Myocyte (in vitro differentiated cells): ENCODE results near the gene ARHGAP35. TPM values are rescaled to one million over a fixed set of nuclear protein-coding genes. Genes with fewer than 3 reads are reported as not detected.
"Not testable (repeated sequence)": the region's sequence is repeated elsewhere in the genome, so short reads cannot be mapped to it uniquely, and the experiment has no call there.

ENCODE experiments used
- DNase-seq: peaks from one replicate; pipeline ENCODE4 v3.0.0-alpha.2; 2012; ENCODE audit warnings: low read depth
- polyA plus RNA-seq: library from polyadenylated mRNA; unstranded; fragments of >200 nt; gene quantifications from one replicate; pipeline ENCODE4 v1.2.1, GENCODE V29; 2012; ENCODE audit warnings: missing spikeins
- total RNA-seq: library from RNA; depleted of rRNA; stranded (reverse); fragments of >200 nt; gene quantifications from 2 replicates; pipeline ENCODE4 v1.2.3, GENCODE V29; 2014

Gene ARHGAP35
- 30.5 and 31.0 TPM in 2 replicates for total RNA-seq
- polyA plus RNA-seq = 36.6 TPM

GRCh38 chr19:46860846-46861690 is at the start of gene ARHGAP35:
ARHGAP35 (plus strand) TSS chr19:46860997; CDS start chr19:46918676, 57,679 bp downstream.
- no peak for DNase-seq

- no peak for DNase-seq
Measured at GRCh38 chr19:46812977-46813838, 47.6 kb upstream of the ARHGAP35 start.

- no peak for DNase-seq
Measured at GRCh38 chr19:46813839-46814358, 46.9 kb upstream of the ARHGAP35 start.

GRCh38 chr19:46815833-46816627 is 44.8 kb upstream of the ARHGAP35 start:
- no peak for DNase-seq

- DNase-seq = no peak
Measured at GRCh38 chr19:46818812-46819211, 42.0 kb upstream of the ARHGAP35 start.

- peak; percentile 39 for DNase-seq
Measured at GRCh38 chr19:46821512-46822409, 39.0 kb upstream of the ARHGAP35 start.

- DNase-seq = not testable (repeated sequence)
Measured at GRCh38 chr19:46822410-46822787, 38.4 kb upstream of the ARHGAP35 start.

GRCh38 chr19:46823049-46823448 is 37.7 kb upstream of the ARHGAP35 start:
- DNase-seq = no peak

GRCh38 chr19:46824890-46825730 is 35.7 kb upstream of the ARHGAP35 start:
- peak; percentile 28 for DNase-seq

GRCh38 chr19:46825731-46826055 is 35.1 kb upstream of the ARHGAP35 start:
- no peak for DNase-seq

GRCh38 chr19:46828484-46828883 is 32.3 kb upstream of the ARHGAP35 start:
- DNase-seq = no peak

GRCh38 chr19:46830864-46831263 is 29.9 kb upstream of the ARHGAP35 start:
- no peak for DNase-seq

GRCh38 chr19:46834121-46834520 is 26.7 kb upstream of the ARHGAP35 start:
- no peak for DNase-seq

- no peak for DNase-seq
Measured at GRCh38 chr19:46834984-46835383, 25.8 kb upstream of the ARHGAP35 start.

GRCh38 chr19:46838160-46838559 is 22.6 kb upstream of the ARHGAP35 start:
- no peak for DNase-seq

- DNase-seq = no peak
Measured at GRCh38 chr19:46839752-46840497, 20.9 kb upstream of the ARHGAP35 start.

GRCh38 chr19:46840498-46840942 is 20.3 kb upstream of the ARHGAP35 start:
- peak; percentile 62 for DNase-seq

- peak; percentile 52 for DNase-seq
Measured at GRCh38 chr19:46841458-46842083, 19.2 kb upstream of the ARHGAP35 start.
